Measurements from ENCODE around the gene TMC6.
A peak's percentile ranks its signal among the peaks of the same experiment; 100 is the strongest.
"Not testable (repeated sequence)": the region's sequence is repeated elsewhere in the genome, so short reads cannot be mapped to it uniquely, and the experiment has no call there.

Gene TMC6

GRCh38 chr17:78128551-78129350, at the start of gene TMC6:
Gene TMC6, minus strand, starts transcription at chr17:78128755. Its CDS starts 1,923 bp downstream, at chr17:78126832.
- peak; percentile 84 for DNase-seq

- peak; percentile 79 for DNase-seq
These were observed 48.0 kb upstream of the TMC6 start for GRCh38 chr17:78176548-78177025.

GRCh38 chr17:78175643-78175981, 47.1 kb upstream of the TMC6 start:
- DNase-seq = no peak

- no peak for DNase-seq
These were observed 46.5 kb upstream of the TMC6 start for GRCh38 chr17:78174870-78175642.

- DNase-seq = no peak
These were observed 45.9 kb upstream of the TMC6 start for GRCh38 chr17:78174346-78174869.

GRCh38 chr17:78173097-78173715, 44.7 kb upstream of the TMC6 start:
- no peak for DNase-seq

GRCh38 chr17:78172249-78173051, 43.9 kb upstream of the TMC6 start:
- no peak for DNase-seq

GRCh38 chr17:78171591-78172248, 43.2 kb upstream of the TMC6 start:
- not testable (repeated sequence) for DNase-seq

- DNase-seq = peak; percentile 14
These were observed 42.4 kb upstream of the TMC6 start for GRCh38 chr17:78170692-78171590.

GRCh38 chr17:78168903-78169793, 40.6 kb upstream of the TMC6 start:
- DNase-seq = no peak

GRCh38 chr17:78168242-78168902, 39.8 kb upstream of the TMC6 start, which contains the start of gene SYNGR2:
Gene SYNGR2, plus strand, starts transcription at chr17:78168581. Its CDS starts 36 bp downstream, at chr17:78168617.
- DNase-seq = peak; percentile 90

- DNase-seq = no peak
These were observed 37.9 kb upstream of the TMC6 start for GRCh38 chr17:78166416-78166815.

- DNase-seq = no peak
These were observed 36.4 kb upstream of the TMC6 start for GRCh38 chr17:78164748-78165607.

GRCh38 chr17:78163881-78164747, 35.6 kb upstream of the TMC6 start:
- DNase-seq = no peak

GRCh38 chr17:78159575-78160158, 31.1 kb upstream of the TMC6 start:
- no peak for DNase-seq
